GM21528 (cell line): Measurements from ENCODE around the gene VPS13C.
A peak's percentile ranks its signal among the peaks of the same experiment; 100 is the strongest.

Experiments used
- ATAC-seq: cut with Tn5 transposase; IDR thresholded peaks from one replicate; pipeline ENCODE4 v1.9.1; 2021; ENCODE audit warnings: mild to moderate bottlenecking, moderate library complexity; ENCODE audit not compliant: unreplicated experiment, low FRiP score

VPS13C gene, protein sequence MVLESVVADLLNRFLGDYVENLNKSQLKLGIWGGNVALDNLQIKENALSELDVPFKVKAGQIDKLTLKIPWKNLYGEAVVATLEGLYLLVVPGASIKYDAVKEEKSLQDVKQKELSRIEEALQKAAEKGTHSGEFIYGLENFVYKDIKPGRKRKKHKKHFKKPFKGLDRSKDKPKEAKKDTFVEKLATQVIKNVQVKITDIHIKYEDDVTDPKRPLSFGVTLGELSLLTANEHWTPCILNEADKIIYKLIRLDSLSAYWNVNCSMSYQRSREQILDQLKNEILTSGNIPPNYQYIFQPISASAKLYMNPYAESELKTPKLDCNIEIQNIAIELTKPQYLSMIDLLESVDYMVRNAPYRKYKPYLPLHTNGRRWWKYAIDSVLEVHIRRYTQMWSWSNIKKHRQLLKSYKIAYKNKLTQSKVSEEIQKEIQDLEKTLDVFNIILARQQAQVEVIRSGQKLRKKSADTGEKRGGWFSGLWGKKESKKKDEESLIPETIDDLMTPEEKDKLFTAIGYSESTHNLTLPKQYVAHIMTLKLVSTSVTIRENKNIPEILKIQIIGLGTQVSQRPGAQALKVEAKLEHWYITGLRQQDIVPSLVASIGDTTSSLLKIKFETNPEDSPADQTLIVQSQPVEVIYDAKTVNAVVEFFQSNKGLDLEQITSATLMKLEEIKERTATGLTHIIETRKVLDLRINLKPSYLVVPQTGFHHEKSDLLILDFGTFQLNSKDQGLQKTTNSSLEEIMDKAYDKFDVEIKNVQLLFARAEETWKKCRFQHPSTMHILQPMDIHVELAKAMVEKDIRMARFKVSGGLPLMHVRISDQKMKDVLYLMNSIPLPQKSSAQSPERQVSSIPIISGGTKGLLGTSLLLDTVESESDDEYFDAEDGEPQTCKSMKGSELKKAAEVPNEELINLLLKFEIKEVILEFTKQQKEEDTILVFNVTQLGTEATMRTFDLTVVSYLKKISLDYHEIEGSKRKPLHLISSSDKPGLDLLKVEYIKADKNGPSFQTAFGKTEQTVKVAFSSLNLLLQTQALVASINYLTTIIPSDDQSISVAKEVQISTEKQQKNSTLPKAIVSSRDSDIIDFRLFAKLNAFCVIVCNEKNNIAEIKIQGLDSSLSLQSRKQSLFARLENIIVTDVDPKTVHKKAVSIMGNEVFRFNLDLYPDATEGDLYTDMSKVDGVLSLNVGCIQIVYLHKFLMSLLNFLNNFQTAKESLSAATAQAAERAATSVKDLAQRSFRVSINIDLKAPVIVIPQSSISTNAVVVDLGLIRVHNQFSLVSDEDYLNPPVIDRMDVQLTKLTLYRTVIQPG (N-terminal part only)

DNA sequence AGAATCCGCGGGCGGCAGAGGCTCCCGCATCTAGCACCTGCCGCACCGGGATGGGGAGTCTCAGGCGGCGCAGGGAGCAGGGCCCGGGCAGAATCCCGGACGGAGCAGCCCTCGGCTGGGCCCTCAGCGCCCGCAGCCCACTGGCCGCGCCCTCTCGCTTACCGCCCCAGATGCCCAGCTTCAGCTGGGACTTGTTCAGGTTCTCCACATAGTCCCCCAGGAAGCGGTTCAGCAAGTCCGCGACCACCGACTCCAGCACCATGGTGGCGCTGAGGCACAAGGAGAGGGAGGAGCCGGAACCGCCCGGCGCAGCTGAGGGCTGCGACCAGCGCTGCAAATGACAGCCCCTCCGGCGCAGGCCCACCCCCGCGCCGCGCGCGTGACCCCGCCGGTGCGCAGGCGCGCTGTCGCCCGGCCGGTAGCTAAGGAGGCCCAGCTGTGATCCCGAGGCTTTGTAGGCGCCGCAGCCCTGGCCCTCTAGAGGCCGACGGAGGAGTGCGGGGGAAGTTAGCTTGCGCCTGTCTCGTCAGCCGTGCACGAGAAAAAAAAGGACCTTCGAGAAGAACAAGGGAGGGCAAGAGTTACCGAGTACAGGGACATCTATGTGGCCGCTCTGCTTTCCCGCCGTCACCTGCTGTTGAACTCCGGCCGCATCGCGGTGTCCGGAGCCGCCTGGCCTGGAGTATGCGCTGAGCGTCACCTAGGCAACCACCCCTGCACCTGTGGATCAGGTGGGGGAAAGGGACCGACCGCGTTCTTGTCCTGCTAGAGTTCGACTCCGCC is at the start of gene VPS13C:
Gene VPS13C (minus strand): TSS at position 335 of the 783 bp plus-strand sequence. CDS start 73 bp downstream, at position 262.
- peak; percentile 82 for ATAC-seq

- no peak for ATAC-seq
These were observed 49.2 kb upstream of the VPS13C start for GRCh38 chr15:62109437-62109836.

- no peak for ATAC-seq
These were observed 48.2 kb upstream of the VPS13C start for GRCh38 chr15:62108411-62108810.

DNA sequence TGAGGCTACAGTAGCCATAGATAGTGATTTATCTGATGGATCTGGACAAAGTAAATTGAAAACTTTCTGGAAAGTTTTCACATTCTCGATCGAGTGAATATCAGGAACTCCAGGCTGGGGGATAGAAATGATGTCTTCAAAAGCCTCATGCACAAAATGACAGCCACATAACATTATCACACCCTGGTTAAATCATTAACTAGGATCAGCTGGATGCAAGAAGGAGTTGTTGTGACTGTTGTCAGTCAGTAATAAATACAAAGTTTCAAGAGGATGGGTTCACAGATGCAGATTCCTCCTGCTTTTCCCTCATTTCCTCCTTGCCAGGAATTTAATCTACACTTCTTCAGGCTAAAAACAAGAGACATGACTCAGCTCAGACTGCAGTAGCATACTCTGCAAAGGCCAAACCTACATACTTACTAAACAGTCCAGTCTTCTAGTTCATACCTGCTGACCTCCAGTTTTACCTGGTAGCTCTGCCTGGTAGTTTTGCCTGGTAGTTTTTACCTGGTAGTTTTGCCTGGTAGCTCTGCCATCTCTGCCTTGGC is 47.4 kb upstream of the VPS13C start:
- ATAC-seq, result no peak

DNA sequence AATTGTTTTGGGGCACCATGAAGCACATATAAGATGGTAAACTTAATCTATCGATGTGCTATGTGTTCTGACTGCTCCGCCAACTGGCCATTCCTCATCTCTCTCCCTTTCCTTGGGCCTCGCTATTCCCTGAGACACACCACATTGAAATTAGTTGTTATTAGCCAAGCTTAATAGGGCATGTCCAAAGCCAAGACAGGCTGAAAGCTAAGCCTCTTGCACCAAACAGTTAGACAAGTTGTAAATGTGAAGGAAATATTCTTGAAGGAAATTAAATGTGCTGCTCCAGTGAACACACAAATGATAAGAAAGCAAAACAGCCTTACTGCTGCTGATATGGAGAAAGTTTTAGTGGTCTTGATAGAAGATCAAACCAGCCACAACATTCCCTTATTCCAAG is 45.8 kb upstream of the VPS13C start:
- ATAC-seq, result no peak

DNA sequence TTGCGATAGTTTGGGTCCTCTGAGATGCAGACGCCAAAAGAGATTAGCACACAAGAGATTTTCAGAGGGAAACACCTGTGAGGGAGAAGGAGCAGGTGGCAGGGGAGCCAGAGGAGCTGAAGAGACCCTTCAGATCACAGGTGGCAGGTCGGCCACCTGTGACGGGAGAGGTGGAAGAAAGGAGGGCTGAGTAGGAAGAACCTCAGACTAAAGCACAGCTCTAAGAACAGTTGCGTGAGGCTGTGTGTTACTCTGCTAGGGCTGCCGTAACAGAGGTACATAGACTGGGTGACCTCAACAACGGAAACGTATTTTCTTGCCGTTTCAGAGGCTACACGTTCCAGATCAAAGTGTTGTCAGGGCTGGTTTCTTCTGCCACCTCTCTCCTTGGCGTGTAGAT is 45.0 kb upstream of the VPS13C start:
- ATAC-seq, result no peak

GRCh38 chr15:62104846-62105245 is 44.6 kb upstream of the VPS13C start:
- no peak for ATAC-seq

DNA sequence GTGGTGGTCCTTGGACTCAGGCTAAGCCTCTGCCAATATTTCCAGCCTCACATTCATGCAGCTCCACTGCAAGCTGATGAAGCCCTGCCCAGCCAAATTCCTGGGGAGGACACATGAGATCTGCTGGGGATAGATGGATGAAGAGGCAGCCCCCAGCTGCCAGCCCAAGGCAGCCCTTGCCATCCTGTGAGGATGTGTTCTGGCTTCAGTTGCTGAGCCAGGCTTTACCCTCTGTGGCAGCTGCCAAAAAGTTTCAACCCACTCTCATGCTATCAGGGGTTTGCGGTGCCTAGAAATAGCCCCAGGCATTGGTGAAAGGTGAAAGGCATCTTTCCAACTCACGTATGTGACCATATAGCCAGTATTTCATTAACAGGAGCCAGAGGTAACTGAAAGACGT is 44.2 kb upstream of the VPS13C start:
- ATAC-seq, result no peak

- no peak for ATAC-seq
These were observed 43.2 kb upstream of the VPS13C start for GRCh38 chr15:62103431-62103830.

GRCh38 chr15:62099094-62099601 is 38.9 kb upstream of the VPS13C start:
- no peak for ATAC-seq

GRCh38 chr15:62094388-62094787 is 34.1 kb upstream of the VPS13C start:
- no peak for ATAC-seq

- ATAC-seq, result no peak
These were observed 33.6 kb upstream of the VPS13C start for GRCh38 chr15:62093809-62094208.

- ATAC-seq, result no peak
These were observed 30.7 kb upstream of the VPS13C start for GRCh38 chr15:62090988-62091387.

GRCh38 chr15:62089616-62090015 is 29.4 kb upstream of the VPS13C start:
- no peak for ATAC-seq

GRCh38 chr15:62088353-62088693 is 28.1 kb upstream of the VPS13C start:
- no peak for ATAC-seq

- ATAC-seq, result no peak
These were observed 27.6 kb upstream of the VPS13C start for GRCh38 chr15:62087671-62088352.

DNA sequence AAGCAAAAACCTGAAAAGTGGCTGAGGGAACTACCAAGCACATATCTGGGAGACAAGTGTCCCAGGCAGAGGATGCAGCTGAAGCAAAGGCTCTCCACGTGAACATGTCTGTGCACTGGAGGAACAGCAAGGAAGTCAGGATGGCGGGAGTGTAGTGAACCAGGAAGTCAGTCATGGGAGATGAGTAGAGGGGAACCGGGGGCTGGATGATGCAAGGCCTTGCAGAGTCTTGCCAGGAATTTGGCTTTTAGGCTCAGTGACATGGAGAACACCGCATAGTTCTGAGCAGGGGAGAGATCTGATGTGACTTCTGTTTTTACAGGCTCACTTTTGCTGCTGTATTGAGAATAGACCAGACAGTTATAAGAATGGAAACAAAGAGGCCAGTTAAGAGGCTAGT is 25.5 kb upstream of the VPS13C start:
- no peak for ATAC-seq

- ATAC-seq, result no peak
These were observed 23.2 kb upstream of the VPS13C start for GRCh38 chr15:62083194-62084154.
